ENCODE results near the gene ADGRG4. TPM values are rescaled to one million over a fixed set of nuclear protein-coding genes. Genes with fewer than 3 reads are reported as not detected.

ADGRG4 gene
- total and polyA plus RNA-seq, 2 donors: under 0.01 to 0.02 TPM

DNA sequence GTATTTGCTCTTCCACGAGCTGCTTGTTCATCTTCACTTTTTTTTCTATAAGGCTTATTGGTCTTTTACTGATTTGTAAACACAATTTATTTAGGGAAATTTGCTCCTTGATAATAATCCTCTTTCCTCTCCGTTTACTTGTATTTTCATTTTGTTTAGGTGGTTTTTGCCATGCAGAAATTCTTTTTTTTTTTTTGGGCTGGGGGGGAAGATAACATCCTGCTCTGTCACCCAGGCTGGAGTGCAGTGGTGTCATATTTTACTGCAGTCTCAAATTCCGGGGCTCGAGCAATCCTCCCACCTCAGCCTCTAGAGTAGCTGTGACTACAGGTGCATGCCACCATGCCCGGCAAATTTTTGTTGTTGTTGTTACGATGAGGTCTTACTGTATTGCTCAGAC, 155.4 kb downstream of the ADGRG4 start:
- H3K4me1 ChIP-seq (ENCODE audit: control insufficient read depth in 2 of 2, insufficient read depth in 2 of 2, low read length in 2 of 2): no peaks in the 10 kb centered on the region
- no peak overlapping the region for H3K4me3 ChIP-seq (ENCODE audit: low read length in 2 of 2)
- no peaks in the 10 kb centered on the region for H3K9me3 ChIP-seq (ENCODE audit: control insufficient read depth in 2 of 2, insufficient read depth in 1 of 2, low read length in 1 of 2)

DNA sequence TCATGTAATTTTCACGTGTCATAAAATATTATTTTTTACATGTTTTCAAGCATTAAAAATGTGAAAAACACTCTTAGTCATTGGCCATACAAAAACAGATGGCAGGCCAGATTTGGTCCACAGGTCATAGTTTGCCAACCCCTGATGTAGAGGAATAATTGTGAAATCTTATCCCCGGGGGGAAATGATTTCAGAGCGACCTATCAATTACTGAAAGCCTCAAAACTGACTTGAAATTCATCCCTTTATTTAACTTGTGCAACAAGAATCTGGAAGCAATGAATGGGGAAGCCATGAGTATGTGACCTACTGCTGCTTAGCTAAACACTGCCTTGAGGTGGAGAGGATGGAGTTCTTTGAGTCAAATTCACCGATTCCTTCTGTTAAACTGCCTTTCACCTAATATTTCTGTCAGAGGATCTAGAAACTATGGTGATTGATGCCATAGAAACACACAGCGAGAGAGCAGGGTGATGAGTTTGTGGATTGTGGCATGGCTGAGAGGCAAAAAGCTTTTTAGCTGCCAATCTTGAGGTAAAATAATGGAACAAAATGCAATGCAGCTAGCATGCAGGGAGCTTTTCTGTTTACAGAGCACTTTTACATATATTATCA, 156.6 kb downstream of the ADGRG4 start:
- H3K4me1 ChIP-seq (ENCODE audit: control insufficient read depth in 2 of 2, insufficient read depth in 2 of 2, low read length in 2 of 2): no peaks in the 10 kb centered on the region

More for the DNA sequence above, 155.4 kb downstream of the ADGRG4 start:
- Histone ChIP-seq H3K27me3 (ENCODE audit: control insufficient read depth in 2 of 2, insufficient read depth in 1 of 2, low read length in 1 of 2) (no peaks in the 10 kb centered on the region), H3K36me3 (ENCODE audit: control insufficient read depth in 2 of 2, insufficient read depth in 2 of 2, low read length in 1 of 2) (no peaks in the 10 kb centered on the region), H3K27ac (ENCODE audit: low read depth in 1 of 2, low read length in 1 of 2) (no peak overlapping the region)
- no peak for DNase-seq (ENCODE audit: low read depth in 6 of 9, low spot score in 9 of 9)
- WGBS: 90% methylated on average over 6 of the region's 6 CpGs

DNA sequence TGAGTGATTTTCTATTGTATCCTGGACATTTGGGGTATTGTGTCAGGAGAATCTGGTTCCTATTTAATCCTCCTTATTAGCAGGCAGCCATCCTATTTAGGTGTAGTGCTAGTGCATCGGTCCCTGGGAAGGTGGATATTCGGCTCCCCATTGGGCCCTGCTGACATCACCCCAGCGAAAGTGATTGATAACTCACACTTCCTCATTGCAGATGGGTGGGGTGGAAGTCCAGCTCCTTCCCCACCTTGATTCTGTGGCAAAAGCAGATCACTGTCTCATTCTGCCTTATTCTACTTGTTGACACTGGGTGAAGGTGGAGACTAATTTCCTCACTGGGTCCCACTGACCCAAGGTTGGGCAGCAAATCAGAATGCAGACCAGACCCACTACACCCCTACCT, 163.8 kb downstream of the ADGRG4 start:
- H3K4me1 ChIP-seq (ENCODE audit: control insufficient read depth in 2 of 2, insufficient read depth in 2 of 2, low read length in 2 of 2): no peaks in the 10 kb centered on the region
- WGBS: 96% methylated on average over 3 of the region's 3 CpGs

More for the DNA sequence above, 156.6 kb downstream of the ADGRG4 start:
- 94% methylated on average over 5 of the region's 5 CpGs for WGBS
- no peak for DNase-seq (ENCODE audit: low read depth in 6 of 9, low spot score in 9 of 9)
- Histone ChIP-seq H3K27ac (ENCODE audit: low read depth in 1 of 2, low read length in 1 of 2) (no peak overlapping the region), H3K27me3 (ENCODE audit: control insufficient read depth in 2 of 2, insufficient read depth in 1 of 2, low read length in 1 of 2) (no peaks in the 10 kb centered on the region), H3K4me3 (ENCODE audit: low read length in 2 of 2) (no peak overlapping the region), H3K9me3 (ENCODE audit: control insufficient read depth in 2 of 2, insufficient read depth in 1 of 2, low read length in 1 of 2) (no peaks in the 10 kb centered on the region), H3K36me3 (ENCODE audit: control insufficient read depth in 2 of 2, insufficient read depth in 2 of 2, low read length in 1 of 2) (no peaks in the 10 kb centered on the region)

More for the DNA sequence above, 163.8 kb downstream of the ADGRG4 start:
- no peaks in the 10 kb centered on the region for H3K9me3 ChIP-seq (ENCODE audit: control insufficient read depth in 2 of 2, insufficient read depth in 1 of 2, low read length in 1 of 2)
- no peak for DNase-seq (ENCODE audit: low read depth in 6 of 9, low spot score in 9 of 9)
- no peaks in the 10 kb centered on the region for H3K27me3 ChIP-seq (ENCODE audit: control insufficient read depth in 2 of 2, insufficient read depth in 1 of 2, low read length in 1 of 2)
- no peak overlapping the region for H3K27ac ChIP-seq (ENCODE audit: low read depth in 1 of 2, low read length in 1 of 2)
- H3K36me3 ChIP-seq (ENCODE audit: control insufficient read depth in 2 of 2, insufficient read depth in 2 of 2, low read length in 1 of 2): no peaks in the 10 kb centered on the region
- no peak overlapping the region for H3K4me3 ChIP-seq (ENCODE audit: low read length in 2 of 2)

Other genes with a start within 250 kb of the ADGRG4 start
- gene FHL1, start 153.4 kb upstream of the ADGRG4 start, total RNA-seq: 6.1 TPM
- 88.1 TPM for gene FHL1, start 153.4 kb upstream of the ADGRG4 start, polyA plus RNA-seq
- gene MAP7D3, start 49.6 kb upstream of the ADGRG4 start, total RNA-seq: 9.2 TPM
- 9.4 TPM for gene MAP7D3, start 49.6 kb upstream of the ADGRG4 start, polyA plus RNA-seq
- 0.05 TPM for gene BRS3, start 187.0 kb downstream of the ADGRG4 start, total RNA-seq
- 0.27 TPM for gene BRS3, start 187.0 kb downstream of the ADGRG4 start, polyA plus RNA-seq
- 48.7 TPM for gene HTATSF1, start 196.6 kb downstream of the ADGRG4 start, total RNA-seq
- gene HTATSF1, start 196.6 kb downstream of the ADGRG4 start, polyA plus RNA-seq: 36.5 TPM
- gene VGLL1, start 231.3 kb downstream of the ADGRG4 start, total RNA-seq: 0.09 TPM
- gene VGLL1, start 231.3 kb downstream of the ADGRG4 start, polyA plus RNA-seq: 0.62 TPM